H9 (cell line): ENCODE results near the gene LRP5. TPM values are rescaled to one million over a fixed set of nuclear protein-coding genes. Genes with fewer than 3 reads are reported as not detected.

Experiments
- DNase-seq: peaks from one replicate; pipeline ENCODE4 v3.0.0-alpha.2; 2017
- H2AFZ ChIP-seq: one replicate; pipeline ENCODE4 v1.6.1; 2013; ENCODE audit warnings: mild to moderate bottlenecking, low read length, control low read depth, moderate library complexity
- H2AK5ac ChIP-seq: 2 replicates; pipeline ENCODE4 v1.6.1; 2013; ENCODE audit warnings: low read length, control low read depth, mixed read lengths; ENCODE audit not compliant: insufficient read length
- H2BK120ac ChIP-seq: one replicate; pipeline ENCODE4 v1.6.1; 2013; ENCODE audit warnings: low read depth, mild to moderate bottlenecking, low read length, control low read depth, inconsistent platforms; ENCODE audit not compliant: poor library complexity, severe bottlenecking
- H2BK12ac ChIP-seq: 2 replicates; pipeline ENCODE4 v1.6.1; 2013; ENCODE audit warnings: low read length, control low read depth, mixed read lengths, low read depth; ENCODE audit not compliant: insufficient read length
- H2BK15ac ChIP-seq: 2 replicates; pipeline ENCODE4 v1.6.1; 2013; ENCODE audit warnings: low read depth, low read length, control low read depth
- H2BK20ac ChIP-seq: one replicate; pipeline ENCODE4 v1.6.1; 2013; ENCODE audit warnings: low read depth, mild to moderate bottlenecking, low read length, control low read depth, inconsistent platforms; ENCODE audit not compliant: poor library complexity, severe bottlenecking
- H2BK5ac ChIP-seq: 2 replicates; pipeline ENCODE4 v1.6.1; 2013; ENCODE audit warnings: low read length, control low read depth, mixed read lengths; ENCODE audit not compliant: insufficient read length
- H3K14ac ChIP-seq: 2 replicates; pipeline ENCODE4 v1.6.1; 2013; ENCODE audit warnings: low read length, control low read depth; ENCODE audit not compliant: insufficient read depth
- H3K18ac ChIP-seq: 2 replicates; pipeline ENCODE4 v1.6.1; 2013; ENCODE audit warnings: low read depth, mild to moderate bottlenecking, mixed read lengths, low read length, control low read depth; ENCODE audit not compliant: insufficient read length
- H3K23ac ChIP-seq: 2 replicates; pipeline ENCODE4 v1.6.1; 2013; ENCODE audit warnings: low read length, control low read depth, mixed read lengths, low read depth; ENCODE audit not compliant: insufficient read length
- H3K23me2 ChIP-seq: 2 replicates; pipeline ENCODE4 v1.6.1; 2013; ENCODE audit warnings: low read depth, mild to moderate bottlenecking, mixed read lengths, low read length, control low read depth; ENCODE audit not compliant: insufficient read length, poor library complexity, severe bottlenecking
- H3K27ac ChIP-seq: 2 replicates; pipeline ENCODE4 v1.5.1; 2013; ENCODE audit warnings: low read length, control low read depth, mixed read lengths, low read depth; ENCODE audit not compliant: insufficient read length
- H3K27me3 ChIP-seq: 2 replicates; pipeline ENCODE4 v1.6.1; 2013; ENCODE audit warnings: low read length, control low read depth, inconsistent platforms; ENCODE audit not compliant: insufficient read depth
- H3K4ac ChIP-seq: 2 replicates; pipeline ENCODE4 v1.6.1; 2013; ENCODE audit warnings: low read depth, mild to moderate bottlenecking, control low read depth, inconsistent platforms, low read length, moderate library complexity
- H3K4me1 ChIP-seq: 2 replicates; pipeline ENCODE4 v1.6.1; 2013; ENCODE audit warnings: low read length, control low read depth, inconsistent platforms; ENCODE audit not compliant: insufficient read depth
- H3K4me2 ChIP-seq: 2 replicates; pipeline ENCODE4 v1.6.1; 2013; ENCODE audit warnings: low read length, control low read depth, mixed read lengths; ENCODE audit not compliant: insufficient read length, insufficient read depth
- H3K56ac ChIP-seq: 2 replicates; pipeline ENCODE4 v1.6.1; 2013; ENCODE audit warnings: low read depth, mild to moderate bottlenecking, mixed read lengths, low read length, control low read depth; ENCODE audit not compliant: insufficient read length
- H3K79me1 ChIP-seq: 2 replicates; pipeline ENCODE4 v1.6.1; 2013; ENCODE audit warnings: low read depth, mild to moderate bottlenecking, moderate library complexity, low read length, control low read depth, inconsistent platforms; ENCODE audit not compliant: insufficient read depth, poor library complexity, severe bottlenecking
- H3K79me2 ChIP-seq: 2 replicates; pipeline ENCODE4 v1.6.1; 2013; ENCODE audit warnings: low read length, control low read depth, inconsistent platforms; ENCODE audit not compliant: insufficient read depth
- H3K9ac ChIP-seq: 2 replicates; pipeline ENCODE4 v1.6.1; 2013; ENCODE audit warnings: low read length, control low read depth, mixed read lengths; ENCODE audit not compliant: insufficient read length; ENCODE audit errors: extremely low read depth
- H3K9me3 ChIP-seq: one replicate; pipeline ENCODE4 v1.6.1; 2013; ENCODE audit warnings: low read depth, low read length, inconsistent platforms; ENCODE audit not compliant: control insufficient read depth
- H3T11ph ChIP-seq: one replicate; pipeline ENCODE4 v1.6.1; 2013; ENCODE audit warnings: mild to moderate bottlenecking, low read length, control low read depth, inconsistent platforms
- H4K20me1 ChIP-seq: one replicate; pipeline ENCODE4 v1.6.1; 2013; ENCODE audit not compliant: control insufficient read depth, insufficient read length, insufficient read depth
- H4K5ac ChIP-seq: 2 replicates; pipeline ENCODE4 v1.6.1; 2013; ENCODE audit warnings: low read depth, mild to moderate bottlenecking, mixed read lengths, low read length, control low read depth; ENCODE audit not compliant: insufficient read length
- H4K8ac ChIP-seq: replicated peaks from 2 replicates; pipeline ENCODE4 v1.6.1; 2013; ENCODE audit warnings: low read length, control low read depth, mixed read lengths, low read depth; ENCODE audit not compliant: insufficient read length
- H4K91ac ChIP-seq: 2 replicates; pipeline ENCODE4 v1.6.1; 2013; ENCODE audit warnings: low read depth, mild to moderate bottlenecking, moderate library complexity, mixed read lengths, low read length, control low read depth; ENCODE audit not compliant: insufficient read length
- H3K27ac Mint-ChIP-seq, 3 experiments: 2 replicates in 2 of 3; 3 replicates in 1 of 3; pipeline ENCODE4 v1.8.0; 2020 to 2021; ENCODE audit warnings: mixed read lengths in 3 of 3, mild to moderate bottlenecking in 1 of 3, moderate library complexity in 1 of 3
- H3K27me3 Mint-ChIP-seq: 2 replicates; pipeline ENCODE4 v1.8.0; 2021; ENCODE audit warnings: low read depth, mild to moderate bottlenecking, moderate library complexity, mixed read lengths
- H3K36me3 Mint-ChIP-seq, 3 experiments: 2 replicates in 2 of 3; 3 replicates in 1 of 3; pipeline ENCODE4 v1.8.0; 2020 to 2021; ENCODE audit warnings: low read depth in 3 of 3, mixed read lengths in 3 of 3; ENCODE audit not compliant: insufficient read depth in 1 of 3
- H3K4me1 Mint-ChIP-seq, 2 experiments: 2 replicates each; pipeline ENCODE4 v1.8.0; 2020; ENCODE audit warnings: mixed read lengths in 2 of 2
- H3K4me3 Mint-ChIP-seq, 2 experiments: 2 replicates in 1 of 2; 3 replicates in 1 of 2; pipeline ENCODE4 v1.8.0; 2020 to 2021; ENCODE audit warnings: mild to moderate bottlenecking in 2 of 2, mixed read lengths in 2 of 2, moderate library complexity in 1 of 2
- H3K9me3 Mint-ChIP-seq, 2 experiments: 2 replicates in 1 of 2; 3 replicates in 1 of 2; pipeline ENCODE4 v1.8.0; 2020; ENCODE audit warnings: mild to moderate bottlenecking in 2 of 2, mixed read lengths in 2 of 2, moderate library complexity in 1 of 2
- WGBS: extraction: QIAGEN DNeasy Blood & Tissue Kit; methylation state at CpG from one replicate; pipeline ENCODE4 v1.1.7; 2013; ENCODE audit warnings: missing lambda C conversion rate, low lambda C conversion rate, mixed read lengths; ENCODE audit not compliant: insufficient read length; ENCODE audit errors: extremely low coverage; 5-methylcytosine and 5-hydroxymethylcytosine counted together
- total RNA-seq: library from RNA; stranded (reverse); gene quantifications from 2 replicates; pipeline ENCODE4 v1.2.1, GENCODE V29; 2021
- TF ChIP-seq, protein P1 (sequence below): fragments of 200-600 bp; sonication (generic); conservative IDR thresholded peaks from 3 replicates; pipeline ENCODE4 v1.8.0; 2021; ENCODE audit warnings: antibody characterized with exemption, mild to moderate bottlenecking

Gene LRP5
- total RNA-seq, 1 experiment from 2014 or later, result 38.4 TPM

DNA sequence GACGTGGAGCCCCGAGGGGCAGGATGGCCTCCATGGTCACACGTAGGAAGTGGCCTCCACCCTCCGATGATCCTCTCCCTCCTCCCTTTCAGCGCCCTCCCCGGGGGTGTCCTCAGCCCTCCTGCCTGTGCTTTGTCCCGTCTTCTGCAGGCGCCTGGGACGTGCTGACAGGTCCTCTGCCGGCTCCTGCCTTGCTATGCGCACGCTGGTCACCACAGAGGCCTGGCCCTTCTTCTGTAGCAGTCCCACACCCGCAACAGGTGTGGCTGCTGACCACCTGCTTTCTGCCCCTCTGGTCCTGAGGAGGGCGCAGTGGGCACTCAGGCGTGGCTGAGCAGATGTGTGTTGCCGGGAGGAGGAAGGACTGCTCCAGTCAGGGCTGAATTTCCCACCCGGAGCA, 120.5 kb downstream of the LRP5 start:
- no peak for DNase-seq
- H3K27me3 Mint-ChIP-seq, result no peaks in the 10 kb centered on the region
- WGBS, result no CpG with 5 or more reads among the region's 17 CpGs
- H3K27ac Mint-ChIP-seq, result no peak overlapping the region
- no peak overlapping the region for H2BK15ac ChIP-seq
- H2AFZ ChIP-seq, result no peak overlapping the region
- no peak overlapping the region for H2BK20ac ChIP-seq
- TF ChIP-seq, protein P1, sequence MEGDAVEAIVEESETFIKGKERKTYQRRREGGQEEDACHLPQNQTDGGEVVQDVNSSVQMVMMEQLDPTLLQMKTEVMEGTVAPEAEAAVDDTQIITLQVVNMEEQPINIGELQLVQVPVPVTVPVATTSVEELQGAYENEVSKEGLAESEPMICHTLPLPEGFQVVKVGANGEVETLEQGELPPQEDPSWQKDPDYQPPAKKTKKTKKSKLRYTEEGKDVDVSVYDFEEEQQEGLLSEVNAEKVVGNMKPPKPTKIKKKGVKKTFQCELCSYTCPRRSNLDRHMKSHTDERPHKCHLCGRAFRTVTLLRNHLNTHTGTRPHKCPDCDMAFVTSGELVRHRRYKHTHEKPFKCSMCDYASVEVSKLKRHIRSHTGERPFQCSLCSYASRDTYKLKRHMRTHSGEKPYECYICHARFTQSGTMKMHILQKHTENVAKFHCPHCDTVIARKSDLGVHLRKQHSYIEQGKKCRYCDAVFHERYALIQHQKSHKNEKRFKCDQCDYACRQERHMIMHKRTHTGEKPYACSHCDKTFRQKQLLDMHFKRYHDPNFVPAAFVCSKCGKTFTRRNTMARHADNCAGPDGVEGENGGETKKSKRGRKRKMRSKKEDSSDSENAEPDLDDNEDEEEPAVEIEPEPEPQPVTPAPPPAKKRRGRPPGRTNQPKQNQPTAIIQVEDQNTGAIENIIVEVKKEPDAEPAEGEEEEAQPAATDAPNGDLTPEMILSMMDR, result no peak
- H3K79me2 ChIP-seq, result no peaks in the 10 kb centered on the region
- no peak overlapping the region for H2BK5ac ChIP-seq
- no peak overlapping the region for H3K14ac ChIP-seq
- no peaks in the 10 kb centered on the region for H3K4me1 ChIP-seq
- H4K91ac ChIP-seq, result no peak overlapping the region
- H3K18ac ChIP-seq, result no peak overlapping the region
- H3K9me3 Mint-ChIP-seq, result peaks cover 13 to 15% of the 10 kb centered on the region in 2 experiments
- no peaks in the 10 kb centered on the region for H4K20me1 ChIP-seq
- no peak overlapping the region for H3K27ac ChIP-seq
- H4K8ac ChIP-seq, result no peak overlapping the region
- no peak overlapping the region for H2AK5ac ChIP-seq
- H3K23me2 ChIP-seq, result no peaks in the 10 kb centered on the region
- H2BK120ac ChIP-seq, result no peak overlapping the region
- H3K23ac ChIP-seq, result no peak overlapping the region
- H3T11ph ChIP-seq, result no peak overlapping the region
- H3K79me1 ChIP-seq, result no peaks in the 10 kb centered on the region
- H4K5ac ChIP-seq, result no peak overlapping the region
- H3K9ac ChIP-seq, result no peak overlapping the region
- peaks cover 24 to 36% (median 33%) of the 10 kb centered on the region in 3 experiments for H3K36me3 Mint-ChIP-seq
- no peak overlapping the region for H3K56ac ChIP-seq
- no peak overlapping the region for H2BK12ac ChIP-seq
- no peaks in the 10 kb centered on the region for H3K27me3 ChIP-seq
- 0 out of 4 replicates have a peak, but pooled peaks cover 0 to 2% of the 10 kb centered on the region in 2 experiments for H3K4me1 Mint-ChIP-seq
- no peak overlapping the region for H3K4me3 Mint-ChIP-seq
- H3K9me3 ChIP-seq, result peaks cover 10% of the 10 kb centered on the region
- no peak overlapping the region for H3K4me2 ChIP-seq
- no peak overlapping the region for H3K4ac ChIP-seq
